GM13976 (cell line): Measurements from ENCODE around the gene TMEM245.

Experiments used
- DNase-seq: peaks from one replicate; pipeline ENCODE4 v3.0.0; 2012; ENCODE audit warnings: low spot score
- CTCF ChIP-seq: IDR thresholded peaks from 2 replicates; pipeline ENCODE4 v1.5.1; 2012; ENCODE audit warnings: borderline replicate concordance, mild to moderate bottlenecking; ENCODE audit not compliant: insufficient read depth; ENCODE audit errors: extremely low read depth, missing control alignments, control extremely low read depth
- in situ Hi-C: fragments of 300-500 bp; cut with MboI; formaldehyde crosslinking; loops from one replicate; pipeline ENCODE4 v1.12.0; 2022; ENCODE audit warnings: low sequenced_read_pairs, mixed read lengths, inconsistent platforms; ENCODE audit not compliant: unreplicated experiment

Gene TMEM245

GRCh38 chr9:109005678-109006077, 114.1 kb downstream of the TMEM245 start:
- DNase-seq = no peak
- in situ Hi-C loops = no loop called here
- no peak for TF ChIP-seq CTCF

DNA sequence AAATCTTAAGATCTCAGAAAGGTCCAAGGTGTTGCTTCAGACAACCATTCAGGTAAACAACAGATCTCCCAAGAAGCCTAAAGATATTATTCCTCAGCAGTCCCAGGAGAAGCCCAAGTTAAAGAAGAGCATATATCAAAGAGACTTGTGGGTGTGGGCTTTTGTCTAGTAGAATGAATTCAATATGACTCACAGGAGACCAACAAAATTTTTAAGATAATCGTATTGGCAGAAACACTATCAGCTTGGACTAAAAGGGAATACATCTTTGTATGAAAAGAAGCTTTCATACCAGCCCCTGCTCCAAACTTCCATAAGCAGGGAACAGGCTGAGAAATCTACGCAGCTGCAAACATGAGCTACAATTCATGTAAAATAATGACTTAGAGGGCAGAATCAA, 116.6 kb downstream of the TMEM245 start:
- in situ Hi-C loops = no loop called here
- TF ChIP-seq CTCF = no peak
- no peak for DNase-seq

DNA sequence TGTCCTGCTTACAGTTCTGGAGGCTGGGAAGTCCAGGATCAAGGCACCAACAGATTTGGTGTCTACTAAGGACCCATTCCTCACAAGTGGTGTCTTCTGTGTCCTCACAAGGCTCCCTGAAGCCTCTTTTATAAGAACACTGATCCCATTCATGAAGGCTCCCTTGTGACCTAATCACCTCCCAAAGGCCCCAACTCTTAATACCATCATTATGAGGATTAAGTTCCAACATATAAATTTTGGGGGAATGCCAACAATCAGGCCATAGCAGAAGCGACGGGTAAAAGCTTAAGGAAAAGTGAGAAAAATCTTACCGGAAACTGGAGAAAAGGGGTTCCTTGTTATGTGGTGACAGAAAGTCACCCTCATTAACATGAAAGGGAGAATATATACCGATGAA, 117.6 kb downstream of the TMEM245 start:
- no peak for TF ChIP-seq CTCF
- in situ Hi-C loops = no loop called here

DNA sequence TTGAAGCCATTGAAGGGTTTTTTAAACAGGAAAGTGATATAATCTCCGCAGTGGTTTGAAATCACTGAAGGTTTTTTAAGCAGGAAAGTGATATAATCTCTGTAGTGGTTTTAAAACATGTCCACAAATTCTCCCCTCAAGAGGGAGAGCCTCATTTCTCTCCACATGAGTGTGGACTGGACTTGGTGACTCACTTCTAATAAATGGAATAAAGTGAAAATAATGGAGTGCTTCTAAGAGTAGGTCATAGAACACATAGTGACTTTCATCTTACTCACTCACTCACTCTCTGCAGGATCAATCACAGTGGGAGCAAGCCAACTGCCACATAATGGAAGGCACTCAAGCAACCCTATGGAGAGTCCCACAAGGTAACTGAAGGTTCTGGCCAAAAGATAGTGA, 118.5 kb downstream of the TMEM245 start:
- no peak for DNase-seq
- no peak for TF ChIP-seq CTCF
- in situ Hi-C loops = no loop called here

More for the DNA sequence above, 117.6 kb downstream of the TMEM245 start:
- DNase-seq = no peak

DNA sequence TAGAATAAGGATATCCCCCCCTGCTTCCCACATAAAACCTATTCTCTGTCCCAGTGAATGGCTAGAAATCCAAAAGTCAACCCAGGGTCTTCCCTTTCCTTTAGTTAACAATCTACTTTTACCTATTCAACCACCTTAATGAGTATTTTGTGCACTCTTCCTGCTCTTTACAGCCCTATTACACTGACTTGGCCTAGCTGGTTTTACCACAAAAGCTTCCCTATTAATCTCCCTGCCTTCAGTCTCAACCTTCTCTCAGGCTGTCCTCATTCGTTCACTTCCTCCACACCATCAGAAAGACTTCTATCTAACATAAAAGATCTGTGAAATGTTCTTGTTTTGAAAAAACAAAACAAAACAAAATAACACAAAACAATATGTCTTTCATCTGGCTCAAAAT, 122.6 kb downstream of the TMEM245 start:
- no peak for TF ChIP-seq CTCF
- no peak for DNase-seq
- in situ Hi-C loops = no loop called here

DNA sequence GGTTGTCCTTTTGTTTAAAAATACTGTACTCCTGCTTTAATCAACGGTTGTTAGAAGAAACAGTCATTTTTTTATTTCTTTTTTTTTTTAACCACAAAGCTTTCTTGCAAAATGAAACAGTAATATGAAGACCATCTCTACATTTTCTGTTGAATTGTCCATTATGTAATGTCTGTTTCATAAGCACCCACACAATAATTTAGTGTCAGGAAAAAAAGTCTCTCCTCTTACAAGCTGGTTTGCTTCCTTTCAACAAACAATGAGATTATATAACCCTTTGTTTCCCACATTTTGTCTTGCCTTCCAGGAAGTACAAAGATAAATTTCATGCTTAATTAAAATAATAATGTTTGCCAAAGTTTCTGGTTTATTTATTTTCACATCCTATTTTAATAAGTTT, 123.1 kb downstream of the TMEM245 start:
- in situ Hi-C loops = no loop called here
- TF ChIP-seq CTCF = no peak
- DNase-seq = no peak

GRCh38 chr9:108994695-108995094, 125.1 kb downstream of the TMEM245 start:
- in situ Hi-C loops = no loop called here
- no peak for TF ChIP-seq CTCF
- DNase-seq = peak; percentile 6
